HEK293 (cell line): ENCODE data around the gene KRTCAP2.

ENCODE experiments used
- GFI1B ChIP-seq: fragments of 450-650 bp; formaldehyde crosslinking; IDR thresholded peaks from 2 replicates; pipeline ENCODE4 v1.5.1; 2016; ENCODE audit warnings: missing biosample characterization, missing genetic modification characterization
- KLF8 ChIP-seq: fragments of 450-650 bp; formaldehyde crosslinking; IDR thresholded peaks from 2 replicates; pipeline ENCODE4 v1.5.1; 2016; ENCODE audit warnings: missing biosample characterization, missing genetic modification characterization
- SP3 ChIP-seq: fragments of 450-650 bp; formaldehyde crosslinking; IDR thresholded peaks from 2 replicates; pipeline ENCODE4 v1.5.1; 2016; ENCODE audit warnings: missing biosample characterization, missing genetic modification characterization
- ZBTB20 ChIP-seq: fragments of 450-650 bp; formaldehyde crosslinking; IDR thresholded peaks from 2 replicates; pipeline ENCODE4 v1.5.1; 2016; ENCODE audit warnings: missing biosample characterization, missing genetic modification characterization
- ZFP41 ChIP-seq: fragments of 450-650 bp; formaldehyde crosslinking; IDR thresholded peaks from 2 replicates; pipeline ENCODE4 v1.5.1; 2016; ENCODE audit warnings: missing biosample characterization, missing genetic modification characterization, borderline replicate concordance
- ZNF133 ChIP-seq: fragments of 450-650 bp; formaldehyde crosslinking; IDR thresholded peaks from 2 replicates; pipeline ENCODE4 v1.5.1; 2016; ENCODE audit warnings: missing biosample characterization, missing genetic modification characterization
- ZNF146 ChIP-seq: fragments of 450-650 bp; formaldehyde crosslinking; IDR thresholded peaks from 2 replicates; pipeline ENCODE4 v1.5.1; 2016; ENCODE audit warnings: missing biosample characterization, missing genetic modification characterization
- ZNF155 ChIP-seq: fragments of 450-650 bp; formaldehyde crosslinking; IDR thresholded peaks from 2 replicates; pipeline ENCODE4 v1.5.1; 2016; ENCODE audit warnings: missing biosample characterization, missing genetic modification characterization
- ZNF23 ChIP-seq: fragments of 450-650 bp; formaldehyde crosslinking; IDR thresholded peaks from 2 replicates; pipeline ENCODE4 v1.5.1; 2016; ENCODE audit warnings: missing biosample characterization, missing genetic modification characterization, borderline replicate concordance
- ZNF266 ChIP-seq: fragments of 450-650 bp; formaldehyde crosslinking; IDR thresholded peaks from 2 replicates; pipeline ENCODE4 v1.5.1; 2016; ENCODE audit warnings: missing biosample characterization, missing genetic modification characterization, low read depth
- ZNF394 ChIP-seq: fragments of 450-650 bp; formaldehyde crosslinking; IDR thresholded peaks from 2 replicates; pipeline ENCODE4 v1.5.1; 2016; ENCODE audit warnings: missing biosample characterization, missing genetic modification characterization, mild to moderate bottlenecking, moderate library complexity, borderline replicate concordance
- ZNF514 ChIP-seq: fragments of 450-650 bp; formaldehyde crosslinking; IDR thresholded peaks from 2 replicates; pipeline ENCODE4 v1.5.1; 2016; ENCODE audit warnings: missing biosample characterization, missing genetic modification characterization
- ZNF600 ChIP-seq: fragments of 450-650 bp; formaldehyde crosslinking; IDR thresholded peaks from 2 replicates; pipeline ENCODE4 v1.5.1; 2016; ENCODE audit warnings: missing biosample characterization, missing genetic modification characterization
- ZNF747 ChIP-seq: fragments of 450-650 bp; formaldehyde crosslinking; IDR thresholded peaks from 2 replicates; pipeline ENCODE4 v1.5.1; 2016; ENCODE audit warnings: missing biosample characterization, missing genetic modification characterization
- ZNF791 ChIP-seq: fragments of 450-650 bp; formaldehyde crosslinking; IDR thresholded peaks from 2 replicates; pipeline ENCODE4 v1.5.1; 2016; ENCODE audit warnings: missing biosample characterization, missing genetic modification characterization
- TF ChIP-seq, protein P1 (sequence below): fragments of 450-650 bp; formaldehyde crosslinking; IDR thresholded peaks from 2 replicates; pipeline ENCODE4 v1.5.1; 2016; ENCODE audit warnings: missing biosample characterization, missing genetic modification characterization, borderline replicate concordance
- TF ChIP-seq, protein P2 (sequence below): fragments of 450-650 bp; formaldehyde crosslinking; IDR thresholded peaks from 2 replicates; pipeline ENCODE4 v1.5.1; 2016; ENCODE audit warnings: missing biosample characterization, missing genetic modification characterization, low read depth
- TF ChIP-seq, protein P3 (sequence below): fragments of 450-650 bp; formaldehyde crosslinking; IDR thresholded peaks from 2 replicates; pipeline ENCODE4 v1.5.1; 2016; ENCODE audit warnings: missing biosample characterization, missing genetic modification characterization
- TF ChIP-seq, protein P4 (sequence below): fragments of 450-650 bp; formaldehyde crosslinking; conservative IDR thresholded peaks from 2 replicates; pipeline ENCODE4 v1.5.1; 2016; ENCODE audit warnings: low read depth, missing biosample characterization, missing genetic modification characterization
- TF ChIP-seq, protein P5 (sequence below): fragments of 450-650 bp; formaldehyde crosslinking; IDR thresholded peaks from 2 replicates; pipeline ENCODE4 v1.5.1; 2016; ENCODE audit warnings: missing biosample characterization, missing genetic modification characterization, borderline replicate concordance

The KRTCAP2 gene

DNA sequence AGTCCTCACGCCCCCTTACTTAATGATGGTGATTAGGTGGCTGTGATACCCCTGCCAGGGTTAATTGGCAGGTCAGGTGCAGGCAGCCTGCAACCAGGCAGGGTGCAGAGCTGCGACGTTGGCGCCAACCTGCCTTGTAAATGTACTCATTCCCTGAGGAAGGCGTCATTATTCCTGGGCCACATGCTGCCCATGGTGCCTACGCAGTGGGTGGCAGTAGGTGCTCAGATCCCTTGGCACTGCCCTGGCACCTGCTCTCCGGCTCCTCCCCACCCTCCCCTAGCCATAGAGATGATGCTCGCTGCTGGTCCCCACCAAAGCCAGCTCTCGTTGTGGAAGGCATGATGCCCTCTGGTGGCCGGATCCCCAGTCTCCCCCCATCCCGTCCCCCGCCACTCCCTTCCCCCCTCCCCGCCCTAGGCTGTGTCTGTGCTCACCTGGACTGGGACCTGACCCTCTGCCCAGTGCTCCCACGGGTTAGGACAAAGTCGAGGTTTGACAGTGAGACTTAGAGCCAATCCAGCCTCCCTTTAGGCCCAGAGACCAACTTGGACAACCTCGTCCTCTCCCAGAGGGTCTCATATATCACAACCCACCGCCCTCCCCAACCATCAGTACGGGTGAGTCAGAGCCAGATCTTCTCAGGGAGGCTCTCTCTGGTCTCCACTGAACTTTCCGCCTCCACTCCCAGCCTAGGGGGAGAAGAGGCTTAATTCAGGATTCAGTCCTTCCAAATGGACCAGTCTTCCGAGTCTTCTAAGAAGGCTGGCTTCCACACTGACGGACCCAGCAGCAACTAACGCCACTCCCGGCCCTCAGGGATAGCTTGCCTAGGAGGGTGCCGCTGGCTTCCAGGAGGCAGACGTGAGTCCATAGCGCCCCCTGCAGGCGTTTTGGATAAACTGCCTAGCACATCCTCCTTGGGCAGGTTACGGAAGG lies 5.7 kb downstream of the KRTCAP2 start (continued):
- TF ChIP-seq, protein P1, sequence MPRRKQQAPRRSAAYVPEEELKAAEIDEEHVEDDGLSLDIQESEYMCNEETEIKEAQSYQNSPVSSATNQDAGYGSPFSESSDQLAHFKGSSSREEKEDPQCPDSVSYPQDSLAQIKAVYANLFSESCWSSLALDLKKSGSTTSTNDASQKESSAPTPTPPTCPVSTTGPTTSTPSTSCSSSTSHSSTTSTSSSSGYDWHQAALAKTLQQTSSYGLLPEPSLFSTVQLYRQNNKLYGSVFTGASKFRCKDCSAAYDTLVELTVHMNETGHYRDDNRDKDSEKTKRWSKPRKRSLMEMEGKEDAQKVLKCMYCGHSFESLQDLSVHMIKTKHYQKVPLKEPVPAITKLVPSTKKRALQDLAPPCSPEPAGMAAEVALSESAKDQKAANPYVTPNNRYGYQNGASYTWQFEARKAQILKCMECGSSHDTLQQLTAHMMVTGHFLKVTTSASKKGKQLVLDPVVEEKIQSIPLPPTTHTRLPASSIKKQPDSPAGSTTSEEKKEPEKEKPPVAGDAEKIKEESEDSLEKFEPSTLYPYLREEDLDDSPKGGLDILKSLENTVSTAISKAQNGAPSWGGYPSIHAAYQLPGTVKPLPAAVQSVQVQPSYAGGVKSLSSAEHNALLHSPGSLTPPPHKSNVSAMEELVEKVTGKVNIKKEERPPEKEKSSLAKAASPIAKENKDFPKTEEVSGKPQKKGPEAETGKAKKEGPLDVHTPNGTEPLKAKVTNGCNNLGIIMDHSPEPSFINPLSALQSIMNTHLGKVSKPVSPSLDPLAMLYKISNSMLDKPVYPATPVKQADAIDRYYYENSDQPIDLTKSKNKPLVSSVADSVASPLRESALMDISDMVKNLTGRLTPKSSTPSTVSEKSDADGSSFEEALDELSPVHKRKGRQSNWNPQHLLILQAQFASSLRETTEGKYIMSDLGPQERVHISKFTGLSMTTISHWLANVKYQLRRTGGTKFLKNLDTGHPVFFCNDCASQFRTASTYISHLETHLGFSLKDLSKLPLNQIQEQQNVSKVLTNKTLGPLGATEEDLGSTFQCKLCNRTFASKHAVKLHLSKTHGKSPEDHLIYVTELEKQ, result no peak
- no peak for TF ChIP-seq ZNF146
- TF ChIP-seq ZNF155 (tag by site-specific recombination), result no peak
- 0 out of 2 replicates have a peak, but pooled peaks have one; percentile 27 for TF ChIP-seq SP3 (tag by site-specific recombination)
- TF ChIP-seq, protein P2, sequence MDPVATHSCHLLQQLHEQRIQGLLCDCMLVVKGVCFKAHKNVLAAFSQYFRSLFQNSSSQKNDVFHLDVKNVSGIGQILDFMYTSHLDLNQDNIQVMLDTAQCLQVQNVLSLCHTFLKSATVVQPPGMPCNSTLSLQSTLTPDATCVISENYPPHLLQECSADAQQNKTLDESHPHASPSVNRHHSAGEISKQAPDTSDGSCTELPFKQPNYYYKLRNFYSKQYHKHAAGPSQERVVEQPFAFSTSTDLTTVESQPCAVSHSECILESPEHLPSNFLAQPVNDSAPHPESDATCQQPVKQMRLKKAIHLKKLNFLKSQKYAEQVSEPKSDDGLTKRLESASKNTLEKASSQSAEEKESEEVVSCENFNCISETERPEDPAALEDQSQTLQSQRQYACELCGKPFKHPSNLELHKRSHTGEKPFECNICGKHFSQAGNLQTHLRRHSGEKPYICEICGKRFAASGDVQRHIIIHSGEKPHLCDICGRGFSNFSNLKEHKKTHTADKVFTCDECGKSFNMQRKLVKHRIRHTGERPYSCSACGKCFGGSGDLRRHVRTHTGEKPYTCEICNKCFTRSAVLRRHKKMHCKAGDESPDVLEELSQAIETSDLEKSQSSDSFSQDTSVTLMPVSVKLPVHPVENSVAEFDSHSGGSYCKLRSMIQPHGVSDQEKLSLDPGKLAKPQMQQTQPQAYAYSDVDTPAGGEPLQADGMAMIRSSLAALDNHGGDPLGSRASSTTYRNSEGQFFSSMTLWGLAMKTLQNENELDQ, result no peak
- TF ChIP-seq, protein P3, sequence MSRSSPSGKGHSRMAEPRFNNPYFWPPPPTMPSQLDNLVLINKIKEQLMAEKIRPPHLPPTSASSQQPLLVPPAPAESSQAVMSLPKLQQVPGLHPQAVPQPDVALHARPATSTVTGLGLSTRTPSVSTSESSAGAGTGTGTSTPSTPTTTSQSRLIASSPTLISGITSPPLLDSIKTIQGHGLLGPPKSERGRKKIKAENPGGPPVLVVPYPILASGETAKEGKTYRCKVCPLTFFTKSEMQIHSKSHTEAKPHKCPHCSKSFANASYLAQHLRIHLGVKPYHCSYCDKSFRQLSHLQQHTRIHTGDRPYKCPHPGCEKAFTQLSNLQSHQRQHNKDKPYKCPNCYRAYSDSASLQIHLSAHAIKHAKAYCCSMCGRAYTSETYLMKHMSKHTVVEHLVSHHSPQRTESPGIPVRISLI (tag by site-specific recombination), result no peak
- TF ChIP-seq ZFP41, result no peak
- no peak; the same call in 1 of the 2 replicates for TF ChIP-seq ZBTB20
- TF ChIP-seq ZNF747 (tag by site-specific recombination), result no peak
- TF ChIP-seq, protein P4, sequence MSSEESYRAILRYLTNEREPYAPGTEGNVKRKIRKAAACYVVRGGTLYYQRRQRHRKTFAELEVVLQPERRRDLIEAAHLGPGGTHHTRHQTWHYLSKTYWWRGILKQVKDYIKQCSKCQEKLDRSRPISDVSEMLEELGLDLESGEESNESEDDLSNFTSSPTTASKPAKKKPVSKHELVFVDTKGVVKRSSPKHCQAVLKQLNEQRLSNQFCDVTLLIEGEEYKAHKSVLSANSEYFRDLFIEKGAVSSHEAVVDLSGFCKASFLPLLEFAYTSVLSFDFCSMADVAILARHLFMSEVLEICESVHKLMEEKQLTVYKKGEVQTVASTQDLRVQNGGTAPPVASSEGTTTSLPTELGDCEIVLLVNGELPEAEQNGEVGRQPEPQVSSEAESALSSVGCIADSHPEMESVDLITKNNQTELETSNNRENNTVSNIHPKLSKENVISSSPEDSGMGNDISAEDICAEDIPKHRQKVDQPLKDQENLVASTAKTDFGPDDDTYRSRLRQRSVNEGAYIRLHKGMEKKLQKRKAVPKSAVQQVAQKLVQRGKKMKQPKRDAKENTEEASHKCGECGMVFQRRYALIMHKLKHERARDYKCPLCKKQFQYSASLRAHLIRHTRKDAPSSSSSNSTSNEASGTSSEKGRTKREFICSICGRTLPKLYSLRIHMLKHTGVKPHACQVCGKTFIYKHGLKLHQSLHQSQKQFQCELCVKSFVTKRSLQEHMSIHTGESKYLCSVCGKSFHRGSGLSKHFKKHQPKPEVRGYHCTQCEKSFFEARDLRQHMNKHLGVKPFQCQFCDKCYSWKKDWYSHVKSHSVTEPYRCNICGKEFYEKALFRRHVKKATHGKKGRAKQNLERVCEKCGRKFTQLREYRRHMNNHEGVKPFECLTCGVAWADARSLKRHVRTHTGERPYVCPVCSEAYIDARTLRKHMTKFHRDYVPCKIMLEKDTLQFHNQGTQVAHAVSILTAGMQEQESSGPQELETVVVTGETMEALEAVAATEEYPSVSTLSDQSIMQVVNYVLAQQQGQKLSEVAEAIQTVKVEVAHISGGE (tag by site-specific recombination), result no peak
- TF ChIP-seq, protein P5, sequence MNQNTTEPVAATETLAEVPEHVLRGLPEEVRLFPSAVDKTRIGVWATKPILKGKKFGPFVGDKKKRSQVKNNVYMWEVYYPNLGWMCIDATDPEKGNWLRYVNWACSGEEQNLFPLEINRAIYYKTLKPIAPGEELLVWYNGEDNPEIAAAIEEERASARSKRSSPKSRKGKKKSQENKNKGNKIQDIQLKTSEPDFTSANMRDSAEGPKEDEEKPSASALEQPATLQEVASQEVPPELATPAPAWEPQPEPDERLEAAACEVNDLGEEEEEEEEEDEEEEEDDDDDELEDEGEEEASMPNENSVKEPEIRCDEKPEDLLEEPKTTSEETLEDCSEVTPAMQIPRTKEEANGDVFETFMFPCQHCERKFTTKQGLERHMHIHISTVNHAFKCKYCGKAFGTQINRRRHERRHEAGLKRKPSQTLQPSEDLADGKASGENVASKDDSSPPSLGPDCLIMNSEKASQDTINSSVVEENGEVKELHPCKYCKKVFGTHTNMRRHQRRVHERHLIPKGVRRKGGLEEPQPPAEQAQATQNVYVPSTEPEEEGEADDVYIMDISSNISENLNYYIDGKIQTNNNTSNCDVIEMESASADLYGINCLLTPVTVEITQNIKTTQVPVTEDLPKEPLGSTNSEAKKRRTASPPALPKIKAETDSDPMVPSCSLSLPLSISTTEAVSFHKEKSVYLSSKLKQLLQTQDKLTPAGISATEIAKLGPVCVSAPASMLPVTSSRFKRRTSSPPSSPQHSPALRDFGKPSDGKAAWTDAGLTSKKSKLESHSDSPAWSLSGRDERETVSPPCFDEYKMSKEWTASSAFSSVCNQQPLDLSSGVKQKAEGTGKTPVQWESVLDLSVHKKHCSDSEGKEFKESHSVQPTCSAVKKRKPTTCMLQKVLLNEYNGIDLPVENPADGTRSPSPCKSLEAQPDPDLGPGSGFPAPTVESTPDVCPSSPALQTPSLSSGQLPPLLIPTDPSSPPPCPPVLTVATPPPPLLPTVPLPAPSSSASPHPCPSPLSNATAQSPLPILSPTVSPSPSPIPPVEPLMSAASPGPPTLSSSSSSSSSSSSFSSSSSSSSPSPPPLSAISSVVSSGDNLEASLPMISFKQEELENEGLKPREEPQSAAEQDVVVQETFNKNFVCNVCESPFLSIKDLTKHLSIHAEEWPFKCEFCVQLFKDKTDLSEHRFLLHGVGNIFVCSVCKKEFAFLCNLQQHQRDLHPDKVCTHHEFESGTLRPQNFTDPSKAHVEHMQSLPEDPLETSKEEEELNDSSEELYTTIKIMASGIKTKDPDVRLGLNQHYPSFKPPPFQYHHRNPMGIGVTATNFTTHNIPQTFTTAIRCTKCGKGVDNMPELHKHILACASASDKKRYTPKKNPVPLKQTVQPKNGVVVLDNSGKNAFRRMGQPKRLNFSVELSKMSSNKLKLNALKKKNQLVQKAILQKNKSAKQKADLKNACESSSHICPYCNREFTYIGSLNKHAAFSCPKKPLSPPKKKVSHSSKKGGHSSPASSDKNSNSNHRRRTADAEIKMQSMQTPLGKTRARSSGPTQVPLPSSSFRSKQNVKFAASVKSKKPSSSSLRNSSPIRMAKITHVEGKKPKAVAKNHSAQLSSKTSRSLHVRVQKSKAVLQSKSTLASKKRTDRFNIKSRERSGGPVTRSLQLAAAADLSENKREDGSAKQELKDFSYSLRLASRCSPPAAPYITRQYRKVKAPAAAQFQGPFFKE (tag by site-specific recombination), result no peak
- TF ChIP-seq ZNF133, result no peak
- no peak for TF ChIP-seq GFI1B (tag by site-specific recombination)
- no peak for TF ChIP-seq ZNF23 (tag by site-specific recombination)
- peak; percentile 75; the same call in 1 of the 2 replicates for TF ChIP-seq KLF8 (tag by site-specific recombination)
- TF ChIP-seq ZNF394 (tag by site-specific recombination), result peak; percentile 39; the same call in 1 of the 2 replicates
- TF ChIP-seq ZNF266 (tag by site-specific recombination), result no peak
- TF ChIP-seq ZNF514 (tag by site-specific recombination), result no peak
- no peak for TF ChIP-seq ZNF791
- peak; percentile 99 for TF ChIP-seq ZNF600 (tag by site-specific recombination)
